Stomach (tissue), 9 donors: Measurements from ENCODE around the gene MTMR3. TPM values are rescaled to one million over a fixed set of nuclear protein-coding genes. Genes with fewer than 3 reads are reported as not detected.

ENCODE experiments used
- DNase-seq, 2 donors: peaks; one replicate each; pipeline versions ENCODE4 v3.0.0 to v3.0.0-alpha.2; 2013 to 2019
- H3K27ac ChIP-seq, 5 donors: fragments of 200-600 bp in 4 of 5; sonication (generic) in 4 of 5; one replicate each; pipeline ENCODE4 v1.5.1; 2013 to 2019; ENCODE audit warnings: mild to moderate bottlenecking in 1 of 5, moderate library complexity in 1 of 5
- H3K27me3 ChIP-seq, 3 donors: fragments of 200-600 bp; sonication (generic); one replicate each; pipeline ENCODE4 v1.5.1; 2017 to 2019; ENCODE audit warnings: mixed run types in 1 of 3
- H3K36me3 ChIP-seq, 4 donors: fragments of 200-600 bp; sonication (generic); 1 replicate in 3 of 4; 2 replicates in 1 of 4; pipeline ENCODE4 v1.5.1; 2016 to 2019
- H3K4me1 ChIP-seq, 4 donors: fragments of 200-600 bp; sonication (generic); one replicate each; pipeline ENCODE4 v1.5.1; 2016 to 2019
- H3K4me3 ChIP-seq, 4 donors: fragments of 200-600 bp; sonication (generic) in 3 of 4; one replicate each; pipeline ENCODE4 v1.5.1; 2016 to 2019; ENCODE audit warnings: mild to moderate bottlenecking in 1 of 4
- H3K9me3 ChIP-seq, 4 donors: fragments of 200-600 bp; sonication (generic); one replicate each; pipeline ENCODE4 v1.5.1; 2016 to 2019
- CTCF ChIP-seq, 7 experiments: fragments of 450-650 bp in 4 of 7; fragments of 200-600 bp in 3 of 7; sonication (generic) in 3 of 7; IDR thresholded peaks; one replicate each; pipeline ENCODE4 v1.5.1; 2016 to 2019; ENCODE audit warnings: antibody characterized with exemption in 7 of 7, control low read depth in 2 of 7, mild to moderate bottlenecking in 1 of 7
- EP300 ChIP-seq: sonication (generic); formaldehyde crosslinking; IDR thresholded peaks from one replicate; pipeline ENCODE4 v1.6.1; 2017; ENCODE audit warnings: antibody characterized with exemption
- POLR2A ChIP-seq, 4 donors: fragments of 450-650 bp; IDR thresholded peaks; one replicate each; pipeline ENCODE4 v1.6.1; 2016; ENCODE audit warnings: antibody characterized with exemption in 4 of 4, control low read depth in 2 of 4, mild to moderate bottlenecking in 1 of 4, moderate library complexity in 1 of 4
- POLR2AphosphoS5 ChIP-seq, 3 donors: sonication (generic); formaldehyde crosslinking; IDR thresholded peaks; one replicate each; pipeline ENCODE4 v1.6.1; 2016; ENCODE audit warnings: antibody characterized with exemption in 3 of 3
- WGBS, 5 donors: extraction: QIAGEN DNeasy Blood & Tissue Kit in 3 of 5; methylation state at CpG; one replicate each; pipeline versions ENCODE4 v1.1.5 to v1.1.7; 2013 to 2018; 5-methylcytosine and 5-hydroxymethylcytosine counted together
- intact Hi-C: fragments of 100-400 bp; cut with DNase I; formaldehyde crosslinking; loops from one replicate; pipeline ENCODE4 v1.15.1; 2023; ENCODE audit warnings: low total_unique reads
- polyA plus RNA-seq, 3 donors: library from polyadenylated mRNA; stranded (reverse); fragments of 200-250 nt; gene quantifications; one replicate each; pipeline ENCODE4 v1.2.3, GENCODE V29; 2013
- total RNA-seq, 5 donors: library from RNA; depleted of rRNA; stranded (reverse); fragments of >200 nt; gene quantifications; one replicate each; pipeline versions ENCODE4 v1.1.0 to v1.2.3, GENCODE V29; 2014 to 2016
- donor health status: healthy with polysubstance abuse.
- donor health status: Bipolar disorder and iron deficiency.
- donor health status: healthy.

The MTMR3 gene
- total and polyA plus RNA-seq, 8 donors = 7.3 to 120 (median 49.8) TPM

- Histone ChIP-seq H3K4me3 (no peak overlapping the region), H3K9me3 (no peaks in the 10 kb centered on the region), H3K4me1 (peaks cover 0 to 10% (median 4%) of the 10 kb centered on the region in 4 donors), H3K27me3 (no peaks in the 10 kb centered on the region), H3K36me3 (no peaks in the 10 kb centered on the region), H3K27ac (no peak overlapping the region)
- intact Hi-C loops = no loop called here
- no peak for DNase-seq
- WGBS, 5 donors = 85 to 92% (median 90%) methylated on average over 4 of the region's 4 CpGs
- TF ChIP-seq POLR2A (IDR thresholded peaks at IDR 0.05) (no peak), CTCF (IDR thresholded peaks at IDR 0.05) (no peak), EP300 (no peak), POLR2AphosphoS5 (IDR thresholded peaks at IDR 0.05) (no peak)
Measured at GRCh38 chr22:30044881-30045493, 162.0 kb downstream of the MTMR3 start.

GRCh38 chr22:30045494-30045887 lies 162.5 kb downstream of the MTMR3 start:
- DNase-seq = peak in 1 of 2 donors; percentile 37
- TF ChIP-seq CTCF (IDR thresholded peaks at IDR 0.05) (no peak), POLR2AphosphoS5 (IDR thresholded peaks at IDR 0.05) (no peak), POLR2A (IDR thresholded peaks at IDR 0.05) (no peak), EP300 (no peak)
- H3K36me3 ChIP-seq = no peaks in the 10 kb centered on the region
- 57 to 74% (median 70%) methylated on average over 3 to 4 of the region's 4 CpGs for WGBS, 5 donors
- peaks cover 0 to 10% (median 4%) of the 10 kb centered on the region in 4 donors for H3K4me1 ChIP-seq
- H3K4me3 ChIP-seq = no peak overlapping the region
- no peaks in the 10 kb centered on the region for H3K9me3 ChIP-seq
- no peaks in the 10 kb centered on the region for H3K27me3 ChIP-seq
- no peak overlapping the region for H3K27ac ChIP-seq
- intact Hi-C loops = no loop called here

- TF ChIP-seq POLR2A (IDR thresholded peaks at IDR 0.05) = no peak
- TF ChIP-seq CTCF (IDR thresholded peaks at IDR 0.05) = no peak
- Histone ChIP-seq H3K27ac (no peak overlapping the region), H3K27me3 (no peaks in the 10 kb centered on the region), H3K4me3 (no peak overlapping the region), H3K9me3 (no peaks in the 10 kb centered on the region), H3K36me3 (no peaks in the 10 kb centered on the region), H3K4me1 (peaks cover 0 to 10% (median 4%) of the 10 kb centered on the region in 4 donors)
- WGBS, 5 donors = 92 to 95% (median 92%) methylated on average over 15 to 21 of the region's 21 CpGs
- DNase-seq = no peak
- intact Hi-C loops = no loop called here
Measured at GRCh38 chr22:30045901-30046715, 163.1 kb downstream of the MTMR3 start.

GRCh38 chr22:30046716-30047363 lies 163.9 kb downstream of the MTMR3 start:
- intact Hi-C loops = no loop called here
- Histone ChIP-seq H3K27ac (no peak overlapping the region), H3K9me3 (no peaks in the 10 kb centered on the region), H3K27me3 (no peaks in the 10 kb centered on the region), H3K4me3 (no peak overlapping the region), H3K36me3 (no peaks in the 10 kb centered on the region), H3K4me1 (peaks cover 0 to 10% (median 4%) of the 10 kb centered on the region in 4 donors)
- 92 to 96% (median 95%) methylated on average over 15 of the region's 15 CpGs for WGBS, 5 donors
- no peak for DNase-seq
- TF ChIP-seq POLR2AphosphoS5 (IDR thresholded peaks at IDR 0.05) = no peak
- no peak for TF ChIP-seq CTCF (IDR thresholded peaks at IDR 0.05)
- TF ChIP-seq EP300 = no peak
- no peak for TF ChIP-seq POLR2A (IDR thresholded peaks at IDR 0.05)
